ENCODE results near the gene ZKSCAN4.

The ZKSCAN4 gene

DNA sequence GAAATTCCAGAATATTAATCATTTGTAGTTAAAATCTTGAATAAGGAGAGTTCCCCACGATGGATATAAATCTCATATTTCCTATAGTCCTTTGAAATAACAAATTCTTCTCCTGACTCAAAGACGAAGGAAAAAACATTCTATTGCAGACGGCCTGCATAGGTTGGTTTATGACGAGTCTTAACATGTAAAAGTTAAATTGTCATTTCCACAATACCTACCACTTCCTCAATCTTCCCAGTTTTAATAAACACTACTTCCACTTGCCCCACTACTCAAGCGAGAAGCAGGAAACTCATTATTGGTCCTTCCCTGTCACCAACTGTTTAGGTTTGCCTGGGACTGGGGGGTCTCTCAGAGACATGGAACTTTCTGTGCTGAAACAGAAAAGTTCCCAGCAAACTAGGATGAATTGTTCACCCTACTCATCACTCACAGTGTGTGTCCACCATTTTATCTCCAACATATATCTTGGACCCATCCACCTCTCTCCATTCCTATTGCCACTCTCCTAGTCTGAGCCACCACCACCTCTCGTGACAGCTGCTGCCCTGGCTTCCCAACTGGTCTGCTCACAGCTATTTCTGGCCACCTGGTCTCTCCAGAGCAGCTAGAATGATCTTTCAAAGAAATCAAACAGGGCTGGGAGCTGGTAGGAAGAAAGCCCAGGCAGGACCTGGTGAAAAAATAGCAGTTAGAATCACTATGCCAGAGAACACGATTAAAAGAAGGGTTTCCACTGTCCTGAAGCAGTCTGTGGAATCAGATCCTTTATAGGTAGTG is 42.1 kb downstream of the ZKSCAN4 start:
- DNase-seq (ENCODE audit: low read depth, low spot score): no peak

GRCh38 chr6:28208111-28208659 is 43.9 kb downstream of the ZKSCAN4 start:
- DNase-seq (ENCODE audit: low read depth, low spot score): no peak

DNA sequence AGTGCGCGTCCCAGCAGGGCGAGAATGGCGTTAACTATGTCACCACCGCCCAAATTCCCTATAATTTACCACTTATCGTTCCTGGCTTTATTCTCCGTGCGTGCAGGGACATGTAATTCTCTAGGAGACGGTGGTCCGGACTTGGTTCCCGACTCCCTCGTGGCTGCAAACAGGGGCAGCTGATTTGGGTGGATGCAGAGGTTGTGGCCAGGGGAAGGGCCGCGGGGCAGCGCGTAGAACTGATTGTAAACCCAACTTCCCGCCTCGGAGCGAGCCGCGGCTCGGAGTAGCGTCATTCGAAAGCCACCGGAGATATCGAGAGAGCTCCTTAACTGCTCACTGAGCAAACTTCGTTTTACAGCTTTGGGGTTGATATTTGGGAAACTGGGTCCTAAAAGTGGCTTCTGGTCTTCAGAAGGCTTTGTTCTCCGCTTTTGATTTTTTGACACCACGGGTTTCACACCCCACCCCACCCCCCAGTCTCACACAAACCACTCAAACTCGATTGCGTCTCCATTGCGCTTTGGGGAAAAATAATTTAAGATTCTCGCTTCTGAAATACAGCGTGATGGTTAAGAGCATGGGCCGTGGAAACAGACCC is 44.5 kb downstream of the ZKSCAN4 start:
- DNase-seq (ENCODE audit: low read depth, low spot score): no peak

DNA sequence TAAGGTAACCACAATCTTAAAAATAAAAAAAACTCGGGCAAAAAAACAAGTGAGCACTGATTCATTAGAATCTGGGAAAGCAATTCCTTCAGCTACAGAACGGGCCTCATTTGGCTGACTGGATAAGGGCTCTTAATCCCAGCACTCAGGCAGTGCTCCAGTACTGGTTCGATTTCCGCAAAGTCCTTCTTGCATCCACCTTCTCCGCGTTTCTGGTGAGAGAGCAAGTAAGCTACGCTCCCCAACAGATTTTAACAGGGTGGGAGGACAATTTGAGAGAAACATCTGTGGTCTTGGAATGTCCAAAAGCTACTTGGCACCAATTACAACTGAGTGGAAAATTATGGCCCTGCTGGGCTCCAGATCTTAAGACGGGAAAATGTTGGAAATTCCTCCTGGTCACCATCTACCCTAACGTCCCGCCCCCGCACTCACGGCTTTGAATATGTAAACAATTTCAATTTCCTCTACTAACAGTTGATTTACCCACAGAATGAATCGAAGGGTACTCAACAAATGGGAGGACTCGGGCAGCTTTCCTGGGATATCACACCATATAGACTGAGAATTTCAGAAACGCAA is 45.0 kb downstream of the ZKSCAN4 start:
- no peak for DNase-seq (ENCODE audit: low read depth, low spot score)

DNA sequence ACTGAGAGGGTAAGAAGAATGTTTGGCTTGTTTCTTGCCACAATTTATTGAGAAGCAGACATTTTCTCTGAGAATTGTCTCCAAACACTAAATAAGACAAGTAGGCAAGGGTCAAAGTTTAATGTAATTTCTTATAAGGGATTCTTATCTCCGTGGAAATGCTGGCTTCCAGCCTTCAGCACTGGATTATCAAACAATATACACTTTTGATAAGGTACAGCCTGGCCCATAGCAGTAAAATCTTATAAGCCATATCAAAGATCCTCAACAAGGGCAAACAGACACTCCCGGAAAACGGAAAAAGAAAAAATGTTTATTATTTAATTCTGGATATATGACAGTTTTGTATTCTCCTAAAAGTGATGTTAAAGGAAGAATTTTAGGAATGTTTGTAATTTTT is 45.5 kb downstream of the ZKSCAN4 start:
- DNase-seq (ENCODE audit: low read depth, low spot score): no peak

- no peak for DNase-seq (ENCODE audit: low read depth, low spot score)
Observed at GRCh38 chr6:28205879-28206278, 46.2 kb downstream of the ZKSCAN4 start.

- DNase-seq (ENCODE audit: low read depth, low spot score): no peak
Observed at GRCh38 chr6:28203201-28203600, 48.9 kb downstream of the ZKSCAN4 start.

DNA sequence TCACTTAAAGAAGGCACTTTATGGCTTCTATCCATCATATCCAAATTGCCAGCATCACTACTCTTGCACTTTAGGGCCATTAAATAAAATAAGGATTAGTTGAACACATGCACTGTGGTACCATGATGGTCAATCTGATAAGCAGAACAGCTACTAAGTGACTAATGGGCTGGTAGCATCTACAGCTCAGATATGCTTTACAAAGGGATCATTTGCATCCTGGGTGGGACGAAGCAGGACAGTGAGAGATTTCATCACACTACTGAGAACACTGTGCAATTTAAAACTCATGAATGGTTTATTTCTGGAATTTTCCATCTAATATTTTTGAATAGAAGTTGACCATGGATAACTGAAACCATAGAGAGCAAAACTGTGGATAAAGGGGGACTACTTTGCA is 52.0 kb downstream of the ZKSCAN4 start:
- no peak for DNase-seq (ENCODE audit: low read depth, low spot score)
